ENCODE measurements around the gene LNPK. TPM values are rescaled to one million over a fixed set of nuclear protein-coding genes. Genes with fewer than 3 reads are reported as not detected.

The LNPK gene
- total RNA-seq, 2 experiments from 2014 or later: 18.0 to 38.3 TPM

Other genes starting within 250 kb of the LNPK start
- not detected in 2 replicates for gene EVX2, start 81.7 kb upstream of the LNPK start, total RNA-seq (2014; rRNA removed; shearing (Covaris generic))
- gene EVX2, start 81.7 kb upstream of the LNPK start, total RNA-seq (2022): not detected in 2 replicates
- gene HOXD13, start 90.5 kb upstream of the LNPK start, total RNA-seq (2014; rRNA removed; shearing (Covaris generic)): not detected in 2 replicates
- gene HOXD13, start 90.5 kb upstream of the LNPK start, total RNA-seq (2022): not detected in 2 replicates
- gene HOXD12, start 97.5 kb upstream of the LNPK start, total RNA-seq (2014; rRNA removed; shearing (Covaris generic)): not detected in 2 replicates
- gene HOXD12, start 97.5 kb upstream of the LNPK start, total RNA-seq (2022): 0.25 TPM in 1 of 2 replicates, not detected in the other
- gene HOXD11, start 105.0 kb upstream of the LNPK start, total RNA-seq (2014; rRNA removed; shearing (Covaris generic)): not detected in 2 replicates
- gene HOXD11, start 105.0 kb upstream of the LNPK start, total RNA-seq (2022): not detected in 2 replicates
- not detected in 2 replicates for gene HOXD10, start 114.5 kb upstream of the LNPK start, total RNA-seq (2014; rRNA removed; shearing (Covaris generic))
- not detected in 2 replicates for gene HOXD10, start 114.5 kb upstream of the LNPK start, total RNA-seq (2022)
- gene HOXD9, start 120.5 kb upstream of the LNPK start, total RNA-seq (2014; rRNA removed; shearing (Covaris generic)): not detected in 2 replicates
- not detected in 2 replicates for gene HOXD9, start 120.5 kb upstream of the LNPK start, total RNA-seq (2022)
- gene HOXD8, start 127.4 kb upstream of the LNPK start, total RNA-seq (2014; rRNA removed; shearing (Covaris generic)): not detected in 2 replicates
- gene HOXD8, start 127.4 kb upstream of the LNPK start, total RNA-seq (2022): not detected in 2 replicates
- not detected in 2 replicates for gene HOXD4, start 149.3 kb upstream of the LNPK start, total RNA-seq (2014; rRNA removed; shearing (Covaris generic))
- gene HOXD4, start 149.3 kb upstream of the LNPK start, total RNA-seq (2022): not detected in 2 replicates
- not detected in 2 replicates for gene HOXD3, start 155.0 kb upstream of the LNPK start, total RNA-seq (2014; rRNA removed; shearing (Covaris generic))
- gene HOXD3, start 155.0 kb upstream of the LNPK start, total RNA-seq (2022): not detected in 2 replicates
- gene HOXD1, start 186.4 kb upstream of the LNPK start, total RNA-seq (2014; rRNA removed; shearing (Covaris generic)): not detected in 2 replicates
- not detected in 2 replicates for gene HOXD1, start 186.4 kb upstream of the LNPK start, total RNA-seq (2022)

Data from OCI-LY7 (cell line).